B cell (primary cell): ENCODE data around the gene RBMS3. TPM values are rescaled to one million over a fixed set of nuclear protein-coding genes. Genes with fewer than 3 reads are reported as not detected.

Experiments
- ATAC-seq: fragments of 200-7000 bp; cut with Tn5 transposase; one replicate; pipeline ENCODE4 v1.10.0; 2021; ENCODE audit warnings: low read depth, mild to moderate bottlenecking, moderate number of reproducible peaks, moderate library complexity
- CTCF ChIA-PET: fragments of 350-600 bp; sonication (Branson Sonifier 250); formaldehyde crosslinking; loops from one replicate; lab custom pipeline; 2021; ENCODE audit warnings: antibody characterized with exemption, inconsistent platforms; lab: Charles Lee
- POLR2A ChIA-PET: fragments of 350-600 bp; sonication (Branson Sonifier 250); formaldehyde crosslinking; loops from one replicate; lab custom pipeline; 2021; ENCODE audit warnings: antibody characterized with exemption; lab: Charles Lee
- DNase-seq: peaks from one replicate; pipeline ENCODE4 v3.0.0; 2013
- H2AFZ ChIP-seq: 2 replicates; pipeline ENCODE4 v1.6.1; 2012; ENCODE audit warnings: mild to moderate bottlenecking, low read depth, low read length; ENCODE audit not compliant: insufficient read depth, poor library complexity, severe bottlenecking
- H3K27ac ChIP-seq, 2 donors: 1 replicate in 1 of 2; 2 replicates in 1 of 2; pipeline ENCODE4 v1.5.1; 2012 to 2013; ENCODE audit warnings: low read length in 2 of 2, mild to moderate bottlenecking in 2 of 2, moderate library complexity in 1 of 2
- H3K27me3 ChIP-seq, 4 experiments: fragments of 200-600 bp in 1 of 4; sonication (generic) in 1 of 4; replicated peaks in 1 of 4; 1 replicate in 2 of 4; 2 replicates in 2 of 4; pipeline versions ENCODE4 v1.6.1 to v1.7.0; 2013 to 2016; ENCODE audit warnings: low read length in 3 of 4, mild to moderate bottlenecking in 2 of 4, mixed read lengths in 1 of 4, moderate library complexity in 1 of 4; ENCODE audit not compliant: insufficient read depth in 4 of 4, control insufficient read depth in 3 of 4; ENCODE audit errors: control extremely low read depth in 1 of 4
- H3K36me3 ChIP-seq, 2 experiments: replicated peaks in 1 of 2; 1 replicate in 1 of 2; 2 replicates in 1 of 2; pipeline versions ENCODE4 v1.6.1 to v1.7.1; 2013; ENCODE audit warnings: low read length in 1 of 2; ENCODE audit not compliant: insufficient read depth in 2 of 2, control insufficient read depth in 1 of 2; ENCODE audit errors: control extremely low read depth in 1 of 2, extremely low read depth in 1 of 2
- H3K4me1 ChIP-seq, 2 donors: fragments of 200-600 bp in 1 of 2; sonication (generic) in 1 of 2; 1 replicate in 1 of 2; 2 replicates in 1 of 2; pipeline versions ENCODE4 v1.5.1 to v1.6.1; 2013 to 2017; ENCODE audit warnings: low read length in 2 of 2; ENCODE audit not compliant: control insufficient read depth in 2 of 2, insufficient read depth in 2 of 2
- H3K4me2 ChIP-seq: replicated peaks from 2 replicates; pipeline ENCODE3; 2012; ENCODE audit warnings: mild to moderate bottlenecking, low read depth, low read length; ENCODE audit not compliant: poor library complexity, severe bottlenecking
- H3K4me3 ChIP-seq, 5 experiments: fragments of 200-600 bp in 1 of 5; sonication (generic) in 1 of 5; 1 replicate in 3 of 5; 2 replicates in 2 of 5; pipeline versions ENCODE4 v1.5.1 to v1.7.0; 2011 to 2016; ENCODE audit warnings: low read length in 4 of 5, mild to moderate bottlenecking in 4 of 5, low read depth in 2 of 5, control low read depth in 1 of 5, moderate library complexity in 1 of 5; ENCODE audit not compliant: insufficient read depth in 1 of 5; ENCODE audit errors: control extremely low read depth in 1 of 5, extremely low read depth in 1 of 5
- H3K79me2 ChIP-seq: fragments of 200-600 bp; sonication (generic); one replicate; pipeline ENCODE4 v1.6.0; 2016; ENCODE audit warnings: low read length; ENCODE audit not compliant: control insufficient read depth, insufficient read depth
- H3K9ac ChIP-seq: fragments of 200-600 bp; sonication (generic); 2 replicates; pipeline ENCODE4 v1.6.1; 2017; ENCODE audit warnings: mild to moderate bottlenecking, low read length, moderate library complexity
- H3K9me3 ChIP-seq, 3 donors: one replicate each; pipeline versions ENCODE4 v1.6.1 to v1.7.1; 2013; ENCODE audit warnings: low read length in 2 of 3; ENCODE audit not compliant: control insufficient read depth in 2 of 3, insufficient read depth in 1 of 3; ENCODE audit errors: control extremely low read depth in 1 of 3
- H4K20me1 ChIP-seq: 2 replicates; pipeline ENCODE4 v1.6.0; 2012; ENCODE audit warnings: mild to moderate bottlenecking, low read length; ENCODE audit not compliant: insufficient read depth, control insufficient read depth, poor library complexity, severe bottlenecking
- H3K27ac Mint-ChIP-seq: one replicate; pipeline ENCODE4 v1.8.0; 2021; ENCODE audit warnings: mixed read lengths
- H3K27me3 Mint-ChIP-seq: one replicate; pipeline ENCODE4 v1.8.0; 2021; ENCODE audit warnings: mixed read lengths
- H3K4me1 Mint-ChIP-seq: one replicate; pipeline ENCODE4 v1.8.0; 2021; ENCODE audit warnings: mixed read lengths
- H3K4me3 Mint-ChIP-seq: one replicate; pipeline ENCODE4 v1.8.0; 2021; ENCODE audit warnings: mixed read lengths
- H3K9me3 Mint-ChIP-seq: one replicate; pipeline ENCODE4 v1.8.0; 2022; ENCODE audit warnings: mixed read lengths; ENCODE audit not compliant: insufficient read depth
- CTCF ChIP-seq: fragments of 200-600 bp; IDR thresholded peaks from one replicate; pipeline ENCODE4 v1.8.0; 2022; ENCODE audit warnings: antibody characterized with exemption, mild to moderate bottlenecking
- EZH2 ChIP-seq: IDR thresholded peaks from 2 replicates; pipeline ENCODE4 v1.6.1; 2012; ENCODE audit warnings: borderline replicate concordance, low read depth, mild to moderate bottlenecking, moderate library complexity, low read length; ENCODE audit not compliant: insufficient read depth, poor library complexity, severe bottlenecking
- WGBS: methylation state at CpG from one replicate; pipeline ENCODE4 v1.1.5; 2013; ENCODE audit warnings: missing lambda C conversion rate; ENCODE audit not compliant: insufficient coverage; 5-methylcytosine and 5-hydroxymethylcytosine counted together
- intact Hi-C: fragments of 100-400 bp; cut with micrococcal nuclease; formaldehyde crosslinking; loops from one replicate; pipeline ENCODE4 v1.10.0; 2022
- polyA plus RNA-seq: library from polyadenylated mRNA; depleted of rRNA; stranded (reverse); fragments of >200 nt; gene quantifications from 2 replicates; pipeline ENCODE4 v1.2.3, GENCODE V29; 2012
- total RNA-seq, 2 donors: library from RNA; stranded (reverse); fragments of 120-200 nt in 1 of 2; gene quantifications; 1 replicate in 1 of 2; 2 replicates in 1 of 2; pipeline versions ENCODE4 v1.2.3 to v1.2.4, GENCODE V29; 2013 to 2022

The RBMS3 gene
- total and polyA plus RNA-seq, 2 donors (not counting 1 experiment from before 2014, with no cell fraction given) = not detected

GRCh38 chr3:29741231-29741630 is 460.4 kb downstream of the RBMS3 start:
- no peaks in the 10 kb centered on the region for H3K36me3 ChIP-seq
- no peaks in the 10 kb centered on the region for H3K27me3 Mint-ChIP-seq
- no peak overlapping the region for H3K9ac ChIP-seq
- ChIA-PET POLR2A (no interaction called here), CTCF (no interaction called here)
- no peak overlapping the region for H3K4me3 ChIP-seq
- TF ChIP-seq CTCF (no peak), EZH2 (no peak)
- H3K9me3 ChIP-seq = peaks cover 0 to 4% (median 0%) of the 10 kb centered on the region in 3 donors
- ATAC-seq = no peak
- intact Hi-C loops = no loop called here
- no peak overlapping the region for H3K27ac Mint-ChIP-seq
- no peak for DNase-seq
- WGBS = no CpG with 5 or more reads among the region's 1 CpG
- H4K20me1 ChIP-seq = no peaks in the 10 kb centered on the region
- H3K27me3 ChIP-seq = peaks cover 0 to 3% (median 0%) of the 10 kb centered on the region in 4 experiments
- H3K27ac ChIP-seq = no peak overlapping the region
- no peaks in the 10 kb centered on the region for H3K4me1 ChIP-seq
- H2AFZ ChIP-seq = no peak overlapping the region
- H3K79me2 ChIP-seq = no peaks in the 10 kb centered on the region
- no peak overlapping the region for H3K4me3 Mint-ChIP-seq
- no peaks in the 10 kb centered on the region for H3K4me1 Mint-ChIP-seq
- H3K9me3 Mint-ChIP-seq = no peaks in the 10 kb centered on the region
- no peak overlapping the region for H3K4me2 ChIP-seq

DNA sequence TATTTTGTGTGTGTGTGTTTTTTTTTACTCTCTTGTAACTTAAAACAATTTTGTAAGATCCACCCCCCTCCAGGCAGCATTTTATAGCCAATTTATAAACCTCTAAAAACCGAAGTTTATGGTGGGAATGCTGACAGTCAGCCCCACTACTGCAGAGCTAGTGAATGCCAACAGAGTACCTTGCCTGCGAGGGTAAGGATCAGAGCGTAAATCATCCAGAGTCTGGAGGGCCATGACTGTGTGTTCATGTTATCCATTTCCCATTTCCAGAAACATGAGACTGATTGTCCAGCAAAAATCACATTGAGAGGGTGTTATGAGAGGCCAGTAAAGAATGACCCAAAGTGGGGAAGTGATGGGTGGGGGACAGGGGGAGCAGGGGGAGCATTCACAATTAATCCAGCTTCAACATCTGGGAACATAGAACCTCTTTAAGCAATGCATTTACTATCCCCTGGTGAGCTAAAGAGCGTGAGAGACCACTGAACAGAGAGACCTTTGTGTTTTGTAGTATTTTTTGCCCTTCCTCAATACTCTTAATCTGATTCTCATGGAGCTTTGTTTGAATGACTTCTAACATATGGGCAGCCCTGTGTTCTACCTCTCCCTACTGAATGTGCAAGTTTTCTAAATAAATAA is 464.5 kb downstream of the RBMS3 start:
- Histone ChIP-seq H3K36me3 (no peaks in the 10 kb centered on the region), H4K20me1 (no peaks in the 10 kb centered on the region), H3K9ac (no peak overlapping the region), H3K9me3 (peaks cover 0 to 4% (median 0%) of the 10 kb centered on the region in 3 donors), H2AFZ (no peak overlapping the region), H3K27ac (no peak overlapping the region), H3K4me1 (no peaks in the 10 kb centered on the region), H3K79me2 (no peaks in the 10 kb centered on the region), H3K4me2 (no peak overlapping the region), H3K4me3 (no peak overlapping the region), H3K27me3 (peaks cover 0 to 3% (median 0%) of the 10 kb centered on the region in 4 experiments)
- ATAC-seq (no peak), DNase-seq (no peak)
- no CpG with 5 or more reads among the region's 4 CpGs for WGBS
- intact Hi-C loops = no loop called here
- ChIA-PET POLR2A (no interaction called here), CTCF (no interaction called here)
- Mint-ChIP-seq H3K4me3 (no peak overlapping the region), H3K4me1 (no peaks in the 10 kb centered on the region), H3K27ac (no peak overlapping the region), H3K27me3 (no peaks in the 10 kb centered on the region), H3K9me3 (no peaks in the 10 kb centered on the region)
- TF ChIP-seq EZH2 = no peak
- TF ChIP-seq CTCF = no peak
